ENCODE results near the gene RNLS.

RNLS gene

GRCh38 chr10:88232983-88233543, 350.1 kb downstream of the RNLS start:
- no peak for DNase-seq (ENCODE audit: low read depth, low spot score)

- DNase-seq (ENCODE audit: low read depth, low spot score): no peak
Observed at GRCh38 chr10:88232029-88232895, 350.9 kb downstream of the RNLS start.

- DNase-seq (ENCODE audit: low read depth, low spot score): no peak
Observed at GRCh38 chr10:88230251-88230650, 352.9 kb downstream of the RNLS start.

GRCh38 chr10:88228130-88228529, 355.0 kb downstream of the RNLS start:
- DNase-seq (ENCODE audit: low read depth, low spot score): no peak

- peak; percentile 62 for DNase-seq (ENCODE audit: low read depth, low spot score)
Observed at GRCh38 chr10:88227342-88228018, 355.6 kb downstream of the RNLS start.

GRCh38 chr10:88226891-88227290, 356.2 kb downstream of the RNLS start:
- no peak for DNase-seq (ENCODE audit: low read depth, low spot score)

GRCh38 chr10:88226071-88226659, 357.0 kb downstream of the RNLS start:
- no peak for DNase-seq (ENCODE audit: low read depth, low spot score)

Data from brain pericyte (primary cell).